Measurements from ENCODE around the gene NOB1.

The NOB1 gene

GRCh38 chr16:69721441-69721957 lies 33.2 kb downstream of the NOB1 start:
- DNase-seq (ENCODE audit: low spot score) = no peak

- DNase-seq (ENCODE audit: low spot score) = no peak
Measured at GRCh38 chr16:69720822-69721430, 33.8 kb downstream of the NOB1 start.

GRCh38 chr16:69718111-69718764 lies 36.5 kb downstream of the NOB1 start:
- no peak for DNase-seq (ENCODE audit: low spot score)

GRCh38 chr16:69717066-69717465 lies 37.7 kb downstream of the NOB1 start:
- no peak for DNase-seq (ENCODE audit: low spot score)

GRCh38 chr16:69712914-69713581 lies 41.7 kb downstream of the NOB1 start:
- DNase-seq (ENCODE audit: low spot score) = no peak

GRCh38 chr16:69712277-69712676 lies 42.4 kb downstream of the NOB1 start:
- DNase-seq (ENCODE audit: low spot score) = no peak

- peak; percentile 26 for DNase-seq (ENCODE audit: low spot score)
Measured at GRCh38 chr16:69711115-69711740, 43.5 kb downstream of the NOB1 start.

- DNase-seq (ENCODE audit: low spot score) = peak; percentile 45
Measured at GRCh38 chr16:69709456-69710084, 45.2 kb downstream of the NOB1 start.

- DNase-seq (ENCODE audit: low spot score) = no peak
Measured at GRCh38 chr16:69707920-69708683, 46.6 kb downstream of the NOB1 start.

GRCh38 chr16:69706975-69707340 lies 47.8 kb downstream of the NOB1 start:
- no peak for DNase-seq (ENCODE audit: low spot score)

- DNase-seq (ENCODE audit: low spot score) = no peak
Measured at GRCh38 chr16:69706256-69706974, 48.3 kb downstream of the NOB1 start.

- DNase-seq (ENCODE audit: low spot score) = no peak
Measured at GRCh38 chr16:69703638-69704037, 51.1 kb downstream of the NOB1 start.

GRCh38 chr16:69701866-69702265 lies 52.9 kb downstream of the NOB1 start:
- no peak for DNase-seq (ENCODE audit: low spot score)

- no peak for DNase-seq (ENCODE audit: low spot score)
Measured at GRCh38 chr16:69701452-69701851, 53.3 kb downstream of the NOB1 start.

- DNase-seq (ENCODE audit: low spot score) = no peak
Measured at GRCh38 chr16:69699915-69700314, 54.8 kb downstream of the NOB1 start.

- DNase-seq (ENCODE audit: low spot score) = no peak
Measured at GRCh38 chr16:69698404-69698803, 56.3 kb downstream of the NOB1 start.

GRCh38 chr16:69693916-69694315 lies 60.8 kb downstream of the NOB1 start:
- DNase-seq (ENCODE audit: low spot score) = no peak

- peak; percentile 57 for DNase-seq (ENCODE audit: low spot score)
Measured at GRCh38 chr16:69691980-69692911, 62.5 kb downstream of the NOB1 start.
